H1 (cell line): ENCODE data around the gene NAP1L5. TPM values are rescaled to one million over a fixed set of nuclear protein-coding genes. Genes with fewer than 3 reads are reported as not detected.

Experiments used
- CTCF ChIA-PET: fragments of 300-600 bp; sonication (Branson Sonifier 250); formaldehyde crosslinking; loops from one replicate; lab custom pipeline; 2021; ENCODE audit not compliant: partially characterized antibody; lab: Charles Lee
- POLR2A ChIA-PET: fragments of 300-600 bp; sonication (Branson Sonifier 250); formaldehyde crosslinking; loops from one replicate; lab custom pipeline; 2021; ENCODE audit warnings: inconsistent platforms; ENCODE audit not compliant: partially characterized antibody; lab: Charles Lee
- DNase-seq, 2 experiments: peaks; one replicate each; pipeline versions ENCODE4 v3.0.0 to v3.0.0-alpha.2; 2010 to 2022; ENCODE audit warnings: low spot score in 2 of 2, low read depth in 1 of 2, mixed read lengths in 1 of 2
- FAIRE-seq: peaks from 2 replicates; lab custom pipeline; 2011; peaks lifted over from hg19 to GRCh38; lab: Jason Lieb, UNC
- H2AFZ ChIP-seq: 2 replicates; pipeline ENCODE4 v1.8.1; 2012; ENCODE audit warnings: low read length, inconsistent platforms
- H2AK5ac ChIP-seq: 2 replicates; pipeline ENCODE4 v1.6.1; 2013; ENCODE audit warnings: low read depth, low read length
- H2BK120ac ChIP-seq: replicated peaks from 2 replicates; pipeline ENCODE3; 2013; ENCODE audit warnings: low read depth, low read length, inconsistent platforms
- H2BK12ac ChIP-seq: 2 replicates; pipeline ENCODE4 v1.6.1; 2013; ENCODE audit warnings: low read depth, low read length
- H2BK15ac ChIP-seq: 2 replicates; pipeline ENCODE4 v1.6.1; 2013; ENCODE audit warnings: low read length
- H2BK20ac ChIP-seq: 2 replicates; pipeline ENCODE4 v1.6.1; 2013; ENCODE audit warnings: low read length
- H2BK5ac ChIP-seq: 2 replicates; pipeline ENCODE4 v1.6.1; 2013; ENCODE audit warnings: low read depth, low read length
- H3K14ac ChIP-seq: 2 replicates; pipeline ENCODE4 v1.6.1; 2013; ENCODE audit warnings: inconsistent platforms; ENCODE audit not compliant: insufficient read length
- H3K18ac ChIP-seq: 2 replicates; pipeline ENCODE4 v1.6.1; 2013; ENCODE audit warnings: low read length; ENCODE audit errors: extremely low read depth
- H3K23ac ChIP-seq: 2 replicates; pipeline ENCODE4 v1.6.1; 2013; ENCODE audit warnings: inconsistent platforms; ENCODE audit not compliant: insufficient read length
- H3K23me2 ChIP-seq: 2 replicates; pipeline ENCODE4 v1.6.1; 2013; ENCODE audit warnings: low read depth, low read length
- H3K27ac ChIP-seq: 2 replicates; pipeline ENCODE4 v1.6.1; 2011; ENCODE audit warnings: low read depth, low read length, inconsistent platforms
- H3K27me3 ChIP-seq, 4 experiments: replicated peaks in 1 of 4; 1 replicate in 1 of 4; 2 replicates in 3 of 4; pipeline versions ENCODE4 v1.6.1 to v1.8.1; 2011 to 2013; ENCODE audit warnings: low read length in 3 of 4, mild to moderate bottlenecking in 3 of 4, inconsistent platforms in 2 of 4, mixed read lengths in 2 of 4, moderate library complexity in 1 of 4; ENCODE audit not compliant: control insufficient read depth in 3 of 4, insufficient read depth in 3 of 4; ENCODE audit errors: extremely low read depth in 1 of 4
- H3K36me3 ChIP-seq, 4 experiments: 2 replicates each; pipeline versions ENCODE4 v1.6.1 to v1.8.1; 2011 to 2013; ENCODE audit warnings: mild to moderate bottlenecking in 4 of 4, low read length in 3 of 4, moderate library complexity in 2 of 4, control low read depth in 1 of 4, inconsistent platforms in 1 of 4; ENCODE audit not compliant: insufficient read depth in 4 of 4, control insufficient read depth in 2 of 4
- H3K4ac ChIP-seq: replicated peaks from 2 replicates; pipeline ENCODE3; 2013; ENCODE audit warnings: low read length, low read depth, mixed read lengths, inconsistent platforms; ENCODE audit not compliant: insufficient read length
- H3K4me1 ChIP-seq, 4 experiments: replicated peaks in 1 of 4; 1 replicate in 1 of 4; 2 replicates in 3 of 4; pipeline versions ENCODE4 v1.6.1 to v1.8.1; 2011 to 2013; ENCODE audit warnings: low read length in 3 of 4, inconsistent platforms in 2 of 4, mixed read lengths in 1 of 4; ENCODE audit not compliant: insufficient read depth in 4 of 4, control insufficient read depth in 3 of 4
- H3K4me2 ChIP-seq, 2 experiments: 2 replicates each; pipeline versions ENCODE4 v1.6.1 to v1.8.1; 2011 to 2013; ENCODE audit warnings: low read depth in 2 of 2, low read length in 2 of 2, control low read depth in 1 of 2, inconsistent platforms in 1 of 2, mild to moderate bottlenecking in 1 of 2; ENCODE audit not compliant: insufficient read depth in 1 of 2
- H3K4me3 ChIP-seq, 4 experiments: fragments of 200-600, 300-600 bp in 1 of 4; sonication (generic), shearing (Covaris generic), sonication (Bioruptor Twin) in 1 of 4; 2 replicates each; pipeline versions ENCODE4 v1.5.1 to v1.8.1; 2011 to 2016; ENCODE audit warnings: low read length in 4 of 4, low read depth in 3 of 4, control low read depth in 2 of 4, inconsistent platforms in 2 of 4, mild to moderate bottlenecking in 2 of 4, mixed read lengths in 1 of 4, moderate library complexity in 1 of 4; ENCODE audit not compliant: insufficient read depth in 2 of 4; ENCODE audit errors: extremely low read depth in 1 of 4
- H3K56ac ChIP-seq: replicated peaks from 2 replicates; pipeline ENCODE3; 2013; ENCODE audit warnings: low read depth, mild to moderate bottlenecking, mixed read lengths, low read length, inconsistent platforms; ENCODE audit not compliant: insufficient read length
- H3K79me1 ChIP-seq: 2 replicates; pipeline ENCODE4 v1.6.1; 2013; ENCODE audit warnings: low read depth, low read length, control low read depth
- H3K79me2 ChIP-seq, 2 experiments: 2 replicates each; pipeline versions ENCODE4 v1.6.1 to v1.8.1; 2012 to 2013; ENCODE audit warnings: low read length in 2 of 2, mild to moderate bottlenecking in 2 of 2, inconsistent platforms in 1 of 2; ENCODE audit not compliant: insufficient read depth in 2 of 2, control insufficient read depth in 1 of 2
- H3K9ac ChIP-seq, 4 experiments: replicated peaks in 1 of 4; 1 replicate in 1 of 4; 2 replicates in 3 of 4; pipeline versions ENCODE4 v1.6.1 to v1.8.1; 2011 to 2013; ENCODE audit warnings: low read depth in 3 of 4, low read length in 3 of 4, control low read depth in 2 of 4, mild to moderate bottlenecking in 2 of 4, moderate library complexity in 2 of 4, inconsistent platforms in 1 of 4; ENCODE audit errors: extremely low read depth in 1 of 4
- H3K9me3 ChIP-seq, 2 experiments: 2 replicates each; pipeline versions ENCODE4 v1.6.1 to v1.8.1; 2012 to 2013; ENCODE audit warnings: mild to moderate bottlenecking in 2 of 2, moderate library complexity in 2 of 2, control low read depth in 1 of 2, inconsistent platforms in 1 of 2, low read depth in 1 of 2, low read length in 1 of 2, mixed read lengths in 1 of 2; ENCODE audit not compliant: insufficient read depth in 2 of 2
- H4K20me1 ChIP-seq, 2 experiments: replicated peaks in 1 of 2; 2 replicates each; pipeline versions ENCODE3 to v1.8.1; 2011 to 2013; ENCODE audit warnings: inconsistent platforms in 2 of 2, low read length in 2 of 2, mild to moderate bottlenecking in 1 of 2; ENCODE audit not compliant: insufficient read depth in 2 of 2, control insufficient read depth in 1 of 2
- H4K5ac ChIP-seq: 2 replicates; pipeline ENCODE4 v1.6.1; 2013; ENCODE audit warnings: low read length, low read depth, mixed read lengths, inconsistent platforms; ENCODE audit not compliant: insufficient read length
- H4K8ac ChIP-seq: 2 replicates; pipeline ENCODE4 v1.8.0; 2013; ENCODE audit warnings: mild to moderate bottlenecking, moderate library complexity, low read length, inconsistent platforms; ENCODE audit not compliant: insufficient read depth; ENCODE audit errors: extremely low read depth
- H4K91ac ChIP-seq: replicated peaks from 2 replicates; pipeline ENCODE3; 2013; ENCODE audit warnings: low read length, mixed read lengths, inconsistent platforms; ENCODE audit not compliant: insufficient read length
- BCL11A ChIP-seq, 2 experiments: IDR thresholded peaks; one replicate each; pipeline ENCODE4 v1.6.1; 2011; ENCODE audit warnings: low read depth in 2 of 2, low read length in 2 of 2, mild to moderate bottlenecking in 2 of 2
- BRCA1 ChIP-seq: IDR thresholded peaks from 2 replicates; pipeline ENCODE4 v1.6.1; 2012; ENCODE audit warnings: low read depth, low read length, improper control_type of control experiment
- HDAC2 ChIP-seq, 2 experiments: fragments of 300-600 bp in 1 of 2; sonication (generic) in 1 of 2; IDR thresholded peaks; 2 replicates each; pipeline ENCODE4 v1.6.1; 2011 to 2012; ENCODE audit warnings: low read depth in 2 of 2, low read length in 2 of 2, mild to moderate bottlenecking in 2 of 2, moderate library complexity in 2 of 2, borderline replicate concordance in 1 of 2, inconsistent platforms in 1 of 2
- RFX5 ChIP-seq: IDR thresholded peaks from 2 replicates; pipeline ENCODE4 v1.6.1; 2011; ENCODE audit warnings: low read depth, low read length, improper control_type of control experiment, borderline replicate concordance
- SP1 ChIP-seq: IDR thresholded peaks from 2 replicates; pipeline ENCODE4 v1.6.1; 2011; ENCODE audit warnings: low read depth, low read length
- SP2 ChIP-seq: IDR thresholded peaks from 2 replicates; pipeline ENCODE4 v1.6.1; 2012; ENCODE audit warnings: mild to moderate bottlenecking, low read length, inconsistent platforms
- WGBS, 2 experiments: shearing (Covaris generic) in 1 of 2; methylation state at CpG; one replicate each; pipeline versions ENCODE4 v1.1.6 to v1.1.7; 2013 to 2015; ENCODE audit warnings: low lambda C conversion rate in 2 of 2, mixed read lengths in 2 of 2, inconsistent platforms in 1 of 2, low coverage in 1 of 2, missing lambda C conversion rate in 1 of 2; ENCODE audit not compliant: insufficient replicate concordance in 2 of 2, insufficient coverage in 1 of 2, insufficient read length in 1 of 2; ENCODE audit errors: extremely low coverage in 1 of 2, missing lambda C conversion rate in 1 of 2; 5-methylcytosine and 5-hydroxymethylcytosine counted together
- polyA plus RNA-seq, 7 experiments: library from polyadenylated mRNA; depleted of rRNA in 3 of 7; stranded (reverse) in 5 of 7; unstranded in 2 of 7; fragments of >200 nt in 5 of 7; fragments of 200-250 nt in 2 of 7; gene quantifications; 1 replicate in 5 of 7; 2 replicates in 1 of 7; 4 replicates in 1 of 7; pipeline versions ENCODE4 v1.2.1 to v1.2.3, GENCODE V29; 2011 to 2013; ENCODE audit warnings: missing spikeins in 2 of 7, mixed read lengths in 2 of 7
- total RNA-seq: library from RNA; stranded (reverse); fragmentation: NEBNext Ultra II Directional; extraction: Animal tissue kit (Norgen Biotek cat#: 25700); gene quantifications from 2 replicates; pipeline ENCODE4 v1.2.1, GENCODE V29; 2021
- TF ChIP-seq, protein P1 (sequence below): IDR thresholded peaks from 2 replicates; pipeline ENCODE4 v1.6.1; 2011; ENCODE audit warnings: low read length, improper control_type of control experiment
- TF ChIP-seq, protein P2 (sequence below): IDR thresholded peaks from 2 replicates; pipeline ENCODE4 v1.6.1; 2011; ENCODE audit warnings: low read depth, mild to moderate bottlenecking, low read length; ENCODE audit not compliant: insufficient read depth
- TF ChIP-seq, protein P3 (sequence below): IDR thresholded peaks from 2 replicates; pipeline ENCODE4 v1.6.1; 2012; ENCODE audit warnings: inconsistent platforms

NAP1L5 gene
- total and polyA plus RNA-seq, 2 of the 8 experiments (the other 6 are each of a cell fraction or from before 2014, with no cell fraction given) = 1.3 to 2.7 TPM

GRCh38 chr4:88645994-88646393 is 51.6 kb downstream of the NAP1L5 start:
- peak overlapping the region; percentile 18 for H2BK120ac ChIP-seq
- peak overlapping the region in 1 of 2 experiments; percentile 34; a peak in 1 of 4 replicates for H3K4me2 ChIP-seq
- H3K4me1 ChIP-seq = peaks cover 7 to 11% (median 10%) of the 10 kb centered on the region in 4 experiments; a peak in 6 of 7 replicates
- H3K23ac ChIP-seq = no peak overlapping the region
- POLR2A ChIA-PET = interaction anchor here (1.3 kb wide), 1 partner anchor 9 kb away, joined by 4 read pairs; no protein-coding TSS in a partner anchor
- H2AFZ ChIP-seq = no peak overlapping the region
- H3K27me3 ChIP-seq = no peaks in the 10 kb centered on the region
- no peaks in the 10 kb centered on the region for H3K36me3 ChIP-seq
- no peak overlapping the region; the same call in 1 of the 2 replicates for H2AK5ac ChIP-seq
- H3K56ac ChIP-seq = no peak overlapping the region
- FAIRE-seq (no peak), DNase-seq (no peak)
- H3K4me3 ChIP-seq = no peak overlapping the region
- H3K4ac ChIP-seq = no peak overlapping the region
- H3K9ac ChIP-seq = no peak overlapping the region
- 87% methylated on average over 1 of the region's 1 CpG; no CpG with 5 or more reads in 1 of the 2 experiments for WGBS, 2 experiments
- no peak overlapping the region for H3K14ac ChIP-seq
- no peaks in the 10 kb centered on the region for H3K23me2 ChIP-seq
- H4K5ac ChIP-seq = no peak overlapping the region
- peak overlapping the region; percentile 85 for H4K91ac ChIP-seq
- H2BK15ac ChIP-seq = no peak overlapping the region
- H2BK20ac ChIP-seq = peak overlapping the region; percentile 83; the same call in 1 of the 2 replicates
- no peak overlapping the region for H3K18ac ChIP-seq
- no peaks in the 10 kb centered on the region for H4K20me1 ChIP-seq
- peak overlapping the region; percentile 55; the same call in 1 of the 2 replicates for H2BK5ac ChIP-seq
- H3K79me1 ChIP-seq = no peaks in the 10 kb centered on the region
- CTCF ChIA-PET = interaction anchor here (1.0 kb wide), 1 partner anchor 106 kb away, joined by 3 read pairs; no protein-coding TSS in a partner anchor
- peak overlapping the region; percentile 89 for H2BK12ac ChIP-seq
- H3K9me3 ChIP-seq = peaks cover 0 to 9% of the 10 kb centered on the region in 2 experiments; a peak in 1 of 4 replicates
- no peak overlapping the region for H3K27ac ChIP-seq
- H4K8ac ChIP-seq = no peak overlapping the region
- H3K79me2 ChIP-seq = no peaks in the 10 kb centered on the region
- TF ChIP-seq, protein P1, sequence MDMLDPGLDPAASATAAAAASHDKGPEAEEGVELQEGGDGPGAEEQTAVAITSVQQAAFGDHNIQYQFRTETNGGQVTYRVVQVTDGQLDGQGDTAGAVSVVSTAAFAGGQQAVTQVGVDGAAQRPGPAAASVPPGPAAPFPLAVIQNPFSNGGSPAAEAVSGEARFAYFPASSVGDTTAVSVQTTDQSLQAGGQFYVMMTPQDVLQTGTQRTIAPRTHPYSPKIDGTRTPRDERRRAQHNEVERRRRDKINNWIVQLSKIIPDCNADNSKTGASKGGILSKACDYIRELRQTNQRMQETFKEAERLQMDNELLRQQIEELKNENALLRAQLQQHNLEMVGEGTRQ = no peak
- TF ChIP-seq, protein P2, sequence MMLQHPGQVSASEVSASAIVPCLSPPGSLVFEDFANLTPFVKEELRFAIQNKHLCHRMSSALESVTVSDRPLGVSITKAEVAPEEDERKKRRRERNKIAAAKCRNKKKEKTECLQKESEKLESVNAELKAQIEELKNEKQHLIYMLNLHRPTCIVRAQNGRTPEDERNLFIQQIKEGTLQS = no peak
- TF ChIP-seq, protein P3, sequence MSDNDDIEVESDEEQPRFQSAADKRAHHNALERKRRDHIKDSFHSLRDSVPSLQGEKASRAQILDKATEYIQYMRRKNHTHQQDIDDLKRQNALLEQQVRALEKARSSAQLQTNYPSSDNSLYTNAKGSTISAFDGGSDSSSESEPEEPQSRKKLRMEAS = no peak
- no peak for TF ChIP-seq RFX5
- TF ChIP-seq HDAC2 (IDR thresholded peaks at IDR 0.05; ENCODE audit: borderline replicate concordance in 1 of 2, low read depth in 2 of 2, low read length in 2 of 2) = no peak
- TF ChIP-seq BRCA1 = no peak
- TF ChIP-seq SP2 = no peak
- TF ChIP-seq BCL11A (IDR thresholded peaks at IDR 0.05; ENCODE audit: low read depth in 2 of 2, low read length in 2 of 2) = no peak
- no peak for TF ChIP-seq SP1
